LoVo (cell line): ENCODE measurements around the gene DGKG.

ENCODE experiments used
- DNase-seq: peaks from one replicate; pipeline ENCODE4 v3.0.0-alpha.2; 2016; ENCODE audit warnings: low spot score

Gene DGKG

DNA sequence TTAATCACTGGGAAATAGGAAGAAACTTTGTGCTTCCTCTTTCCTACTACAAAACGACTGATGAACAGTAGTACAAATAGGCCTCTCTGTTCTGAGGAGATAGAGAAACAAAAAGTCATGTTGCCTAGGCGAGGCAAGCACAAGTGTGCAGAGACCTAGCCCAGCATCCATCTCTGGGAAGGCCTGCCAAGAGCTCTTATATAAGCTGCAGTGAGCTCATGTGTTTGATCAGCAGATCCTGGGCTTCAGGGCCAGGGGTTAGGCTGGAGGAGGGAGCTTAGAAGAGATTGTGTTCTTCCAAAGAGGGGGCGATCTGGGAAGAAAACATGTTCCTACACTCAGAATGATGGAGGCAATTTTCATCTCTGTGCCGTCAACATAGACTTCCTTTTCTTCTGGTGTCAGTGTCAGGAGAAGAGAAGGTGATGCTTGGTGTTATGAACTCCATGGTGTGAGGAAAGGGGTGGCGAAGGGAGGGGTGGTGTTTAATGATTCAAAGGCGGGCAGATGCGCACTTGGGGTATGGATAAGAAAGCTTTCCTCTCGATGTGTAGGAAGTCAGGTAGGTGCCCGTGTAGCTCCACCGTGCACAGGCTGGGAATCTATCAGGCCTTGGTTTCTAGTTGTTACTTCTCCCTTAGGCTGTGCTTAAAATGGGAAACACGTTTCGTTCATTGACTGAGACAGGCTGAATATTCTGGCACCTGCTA lies 223.6 kb downstream of the DGKG start:
- no peak for DNase-seq

DNA sequence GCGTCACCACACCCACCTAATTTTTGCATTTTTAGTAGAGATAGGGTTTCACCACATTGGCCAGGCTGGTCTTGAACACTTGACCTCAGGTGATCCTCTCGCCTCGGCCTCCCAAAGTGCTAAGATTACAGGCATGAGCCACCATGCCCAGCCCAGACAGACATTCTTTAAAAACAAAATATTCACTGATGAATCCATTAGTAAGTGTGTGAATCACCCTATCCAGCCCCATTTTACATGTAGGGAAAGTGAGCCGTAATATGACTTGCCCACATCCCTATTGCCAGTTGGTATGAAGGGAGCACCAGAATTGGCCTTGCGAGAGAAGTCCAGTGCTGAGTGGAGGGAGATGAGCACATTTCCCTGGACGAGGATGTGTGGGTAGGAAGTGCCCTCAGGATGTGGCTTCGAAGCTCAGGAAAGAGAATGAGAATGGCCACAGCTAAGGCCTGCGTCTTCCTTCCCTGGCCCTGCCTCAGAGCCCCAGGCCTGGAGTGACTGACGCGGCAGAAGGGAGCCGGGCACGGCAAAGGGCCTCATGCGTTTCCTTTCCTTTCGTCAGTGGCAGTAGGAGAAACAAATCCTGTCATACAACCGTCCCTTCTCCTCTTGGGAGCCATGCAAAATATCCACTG lies 224.9 kb downstream of the DGKG start:
- no peak for DNase-seq

- DNase-seq = no peak
These were observed 228.1 kb downstream of the DGKG start for GRCh38 chr3:186133980-186134379.

GRCh38 chr3:186132487-186132886 lies 229.5 kb downstream of the DGKG start:
- DNase-seq = no peak

DNA sequence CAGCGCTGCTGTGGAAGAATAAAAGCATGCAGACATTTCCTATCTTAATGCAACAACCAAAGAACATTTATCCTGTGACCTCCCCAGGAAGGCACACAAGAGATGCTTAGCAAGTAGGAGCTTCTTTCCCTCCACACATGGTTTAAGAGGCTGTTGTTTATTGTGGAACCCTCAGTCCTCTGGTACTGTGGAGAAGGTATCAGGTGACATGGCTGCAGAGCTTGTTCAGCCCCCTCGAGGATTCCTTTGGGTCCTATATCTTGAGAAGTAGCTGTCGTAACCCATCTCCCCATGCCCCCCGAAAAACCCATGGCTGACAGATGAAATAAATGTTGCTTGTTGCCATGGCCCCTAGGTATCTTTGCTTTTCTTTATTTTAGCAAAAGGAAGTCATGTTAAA lies 232.8 kb downstream of the DGKG start:
- no peak for DNase-seq

DNA sequence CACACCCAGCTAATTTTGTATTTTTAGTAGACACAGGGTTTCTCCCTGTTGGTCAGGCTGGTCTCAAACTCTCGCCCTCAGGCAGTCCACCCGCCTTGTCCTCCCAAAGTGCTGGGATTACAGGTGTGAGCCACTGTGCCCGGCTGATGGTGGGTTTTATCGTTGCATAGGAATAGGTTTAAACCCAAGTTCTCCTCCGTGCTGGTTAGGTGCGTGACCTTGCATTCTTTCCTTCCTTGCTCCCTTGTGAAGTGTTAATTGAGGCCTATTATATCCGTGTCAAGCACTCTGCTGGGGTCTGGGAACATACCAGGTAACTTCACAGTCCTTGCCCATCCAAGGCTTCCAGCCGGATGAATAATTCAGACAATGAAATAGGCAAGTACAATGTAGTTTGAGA lies 233.9 kb downstream of the DGKG start:
- DNase-seq = no peak

GRCh38 chr3:186127463-186127862 lies 234.6 kb downstream of the DGKG start:
- DNase-seq = no peak

GRCh38 chr3:186125118-186125517 lies 236.9 kb downstream of the DGKG start:
- DNase-seq = no peak

DNA sequence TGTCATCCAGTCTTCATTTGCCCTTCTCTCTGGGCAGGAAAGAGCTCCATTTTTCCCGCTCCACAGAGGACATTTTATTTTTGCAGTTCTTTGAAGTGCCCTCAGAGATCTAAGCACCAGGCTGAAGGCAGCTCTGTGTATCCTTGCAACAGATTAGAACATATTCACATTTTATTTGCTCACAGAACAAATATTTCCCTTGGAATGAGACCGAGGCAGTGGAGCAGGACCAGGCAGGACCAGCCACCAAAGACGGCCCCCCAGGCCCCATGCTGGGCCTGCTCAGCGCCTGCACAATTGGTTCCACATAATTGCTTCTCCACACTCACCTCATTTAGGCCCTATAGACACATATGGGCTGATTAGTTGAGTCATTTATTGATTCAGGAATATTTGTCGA lies 237.4 kb downstream of the DGKG start:
- DNase-seq = no peak

DNA sequence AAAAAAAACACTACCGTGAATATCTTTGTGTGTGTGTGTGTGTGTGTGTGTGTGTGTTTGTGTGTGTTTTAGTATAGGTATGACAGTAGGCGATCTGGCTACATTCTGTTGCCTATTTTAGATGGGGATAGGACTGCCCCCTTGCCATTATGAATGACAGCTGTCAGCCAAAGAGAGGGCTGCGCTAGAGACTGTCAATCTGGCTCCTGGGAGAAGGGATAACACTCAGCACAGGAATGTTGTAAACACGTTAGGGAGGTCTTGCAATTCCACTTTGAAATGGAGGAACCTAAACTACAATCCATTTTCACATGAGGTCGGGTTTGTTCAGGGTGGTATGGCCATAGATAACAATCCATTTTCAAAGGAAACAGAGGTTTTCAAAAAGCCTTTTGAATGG lies 239.0 kb downstream of the DGKG start:
- no peak for DNase-seq

- no peak for DNase-seq
These were observed 240.1 kb downstream of the DGKG start for GRCh38 chr3:186121968-186122367.

- DNase-seq = no peak
These were observed 240.8 kb downstream of the DGKG start for GRCh38 chr3:186121278-186121677.

DNA sequence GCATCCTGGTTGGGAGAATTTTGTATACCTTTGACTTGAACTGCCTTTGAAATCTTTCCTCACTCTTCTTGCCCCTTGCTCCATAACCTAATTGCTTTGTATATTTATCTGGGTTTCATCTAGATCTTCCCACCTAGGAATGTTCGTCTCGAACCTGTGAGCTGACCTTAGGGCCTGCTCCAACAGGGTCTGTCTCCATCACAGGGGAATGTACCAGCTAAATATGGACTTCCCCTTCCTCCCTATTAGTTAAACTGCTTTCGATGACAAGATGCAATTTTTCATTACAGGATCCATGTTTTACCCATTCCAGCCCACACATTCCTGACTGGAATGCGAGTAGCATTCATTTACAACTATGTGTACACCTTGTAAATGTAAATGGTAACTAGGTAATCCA lies 242.5 kb downstream of the DGKG start:
- no peak for DNase-seq

DNA sequence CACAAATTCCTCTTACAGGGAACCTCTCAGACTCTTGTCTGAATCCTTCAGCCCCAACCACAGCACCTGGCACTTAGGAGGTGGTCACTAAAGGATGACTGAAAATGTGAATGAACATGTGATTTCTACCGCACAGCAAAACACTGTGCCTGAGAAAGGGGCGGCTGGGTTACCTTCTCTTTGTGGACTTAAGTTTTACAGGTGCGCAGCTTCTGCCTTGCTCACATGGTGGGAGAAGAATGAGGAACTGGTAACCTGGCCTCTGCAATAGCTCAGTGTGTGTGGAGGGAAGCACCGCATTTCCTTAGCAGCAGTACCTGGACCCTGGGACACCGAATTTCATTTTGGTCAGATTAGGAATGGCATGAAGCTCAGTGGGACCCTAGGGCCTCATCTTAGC lies 243.3 kb downstream of the DGKG start:
- DNase-seq = no peak

DNA sequence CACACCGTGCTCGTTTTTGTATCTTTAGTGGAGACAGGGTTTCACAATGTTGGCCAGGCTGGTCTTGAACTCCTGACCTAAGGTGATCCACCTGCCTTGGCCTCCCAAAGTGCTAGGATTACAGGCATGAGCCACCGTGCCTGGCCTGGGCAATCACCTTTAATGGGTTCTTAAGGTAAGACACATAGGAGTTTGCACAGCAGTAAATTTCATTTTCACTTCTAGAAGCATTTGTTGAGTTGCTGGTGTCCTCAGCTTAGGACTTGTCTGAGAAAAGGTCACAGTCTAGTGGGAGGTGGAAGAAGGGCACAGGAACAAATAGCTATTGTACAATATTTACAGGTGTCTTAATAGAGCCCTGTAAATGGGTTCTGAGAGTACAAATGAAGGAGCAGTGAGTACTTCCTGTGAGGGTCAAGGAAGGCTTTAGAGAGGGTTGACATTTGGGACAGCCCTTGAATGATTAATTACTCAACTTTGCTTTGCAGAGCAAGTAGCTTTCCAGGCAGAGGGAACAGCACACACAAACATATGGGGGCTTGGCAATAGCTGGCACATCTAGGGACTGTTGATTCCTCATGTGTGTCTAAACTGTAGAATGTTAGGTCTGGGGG lies 244.4 kb downstream of the DGKG start:
- DNase-seq = no peak

DNA sequence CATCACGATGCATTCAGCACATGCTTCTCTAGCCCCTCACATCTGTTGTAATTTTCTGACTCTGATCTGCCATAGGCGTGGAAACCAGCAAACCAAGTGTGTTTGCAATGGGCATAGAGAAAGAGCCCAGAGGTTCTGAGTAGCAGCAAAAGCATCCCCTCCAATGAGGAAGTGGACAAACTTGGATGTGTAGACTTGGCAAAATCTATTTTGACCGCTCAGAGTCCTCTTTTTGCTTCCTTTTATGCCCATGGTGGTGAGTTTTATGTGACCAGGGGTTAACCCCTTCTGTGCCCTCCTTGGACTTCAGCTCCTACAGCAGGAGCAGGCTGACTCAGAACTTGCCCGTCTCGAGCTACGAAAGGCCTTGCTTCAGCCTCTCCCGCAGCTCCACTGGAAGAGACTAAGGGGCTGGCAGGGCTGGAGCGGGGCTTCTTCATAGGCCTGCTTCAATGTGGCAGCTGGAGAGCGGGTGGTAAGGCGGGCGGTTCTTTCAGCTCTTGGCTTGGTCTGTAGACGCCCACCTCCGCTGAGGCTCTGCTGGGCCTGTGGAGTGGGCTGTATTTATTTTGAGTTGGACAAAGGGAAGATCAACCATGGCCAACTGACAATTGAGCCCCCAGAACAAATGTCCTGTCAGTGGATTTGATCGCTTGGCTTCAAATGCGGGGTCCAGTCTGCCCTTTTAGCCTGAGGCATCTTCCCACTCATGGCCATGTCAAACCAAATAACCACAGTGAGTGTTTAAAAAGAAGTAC lies 246.6 kb downstream of the DGKG start:
- DNase-seq = no peak

DNA sequence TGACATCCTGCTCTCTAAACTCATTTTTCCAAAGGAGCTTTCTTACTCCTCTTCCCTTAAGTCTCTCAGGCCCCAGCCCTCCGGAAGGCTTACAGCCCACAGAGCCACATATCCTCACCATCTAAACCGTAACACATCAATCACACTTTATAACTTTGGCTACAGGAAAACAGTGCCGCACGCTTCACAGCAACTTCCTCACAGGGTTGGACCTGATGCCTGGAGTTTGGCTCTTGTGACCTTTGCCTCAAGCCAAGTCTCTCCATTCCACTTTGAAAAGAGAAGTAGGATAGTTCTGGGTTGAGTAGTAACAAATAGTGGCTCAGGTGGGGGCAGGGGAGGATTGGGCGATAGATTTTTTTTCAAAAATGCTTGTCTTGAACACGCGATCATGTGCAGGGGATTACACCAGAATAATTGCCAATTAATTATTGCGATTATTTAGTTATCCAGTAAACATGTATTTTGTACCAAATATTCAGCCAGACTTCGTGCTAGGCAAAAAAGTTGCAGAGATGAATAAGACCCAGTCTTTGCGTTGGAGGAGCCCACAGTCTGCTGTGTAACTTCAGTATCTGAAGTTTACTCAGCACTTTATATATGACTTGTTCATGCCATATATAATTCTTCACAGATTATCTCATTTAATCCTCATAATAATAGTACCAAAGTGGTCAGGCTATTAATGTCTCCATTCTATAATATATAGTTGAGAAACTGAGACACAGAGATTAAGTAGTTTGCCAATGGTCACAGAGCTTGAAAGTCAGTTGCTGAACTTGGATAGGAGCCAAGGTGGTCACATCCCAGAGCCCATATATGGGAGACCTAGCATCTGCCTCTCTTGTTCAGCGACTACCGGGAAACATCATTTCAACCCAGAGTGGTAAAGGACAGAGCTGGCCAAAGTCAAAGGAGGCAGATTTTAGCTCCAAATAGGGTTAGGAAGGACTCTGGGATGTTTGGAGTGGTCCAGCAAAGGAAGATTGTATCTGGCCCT lies 250.8 kb downstream of the DGKG start:
- DNase-seq = no peak

DNA sequence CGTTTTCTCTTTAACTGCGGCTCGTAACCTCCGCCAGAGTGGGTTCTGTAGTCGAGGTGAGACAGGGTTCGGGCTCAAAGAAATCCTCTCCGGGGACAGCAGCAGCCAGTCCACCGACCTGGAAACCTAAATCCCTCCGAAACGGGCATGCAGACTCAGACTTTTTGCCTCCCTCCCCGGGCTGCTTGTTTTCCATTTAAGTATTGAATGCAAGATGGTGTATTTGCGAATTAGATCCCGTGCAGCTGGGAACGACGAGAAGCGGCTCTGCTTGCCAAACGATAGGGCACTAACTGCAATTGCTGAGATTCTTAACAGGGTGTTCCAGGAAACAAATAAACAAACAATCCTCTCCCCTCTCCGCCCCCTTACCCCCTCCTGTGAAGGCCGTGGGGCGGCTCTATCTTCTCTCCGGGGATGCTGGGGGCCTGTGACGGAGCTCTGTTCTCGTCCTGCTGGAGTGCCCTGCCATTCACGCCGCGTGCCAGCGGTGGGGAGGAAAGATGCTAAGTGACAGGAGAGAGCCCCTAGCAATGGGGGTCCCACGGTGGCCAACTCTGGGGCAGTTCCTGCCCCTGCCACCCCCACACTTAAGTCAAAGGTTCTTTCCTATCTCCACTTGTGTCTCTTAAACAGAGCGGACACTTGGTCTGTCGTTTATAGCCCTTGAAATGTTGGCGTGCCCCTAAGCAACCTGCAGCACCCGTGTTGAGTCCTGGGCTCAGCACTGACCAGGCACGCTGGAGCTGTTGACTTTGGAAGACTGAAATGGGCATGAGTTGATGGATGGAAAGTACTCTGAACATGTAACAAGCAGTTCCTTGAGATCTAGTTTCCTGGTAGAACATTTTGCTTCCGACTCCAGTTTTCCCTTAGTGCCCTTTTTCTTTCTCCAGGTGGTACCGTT lies 251.9 kb downstream of the DGKG start:
- peak; percentile 40 for DNase-seq

DNA sequence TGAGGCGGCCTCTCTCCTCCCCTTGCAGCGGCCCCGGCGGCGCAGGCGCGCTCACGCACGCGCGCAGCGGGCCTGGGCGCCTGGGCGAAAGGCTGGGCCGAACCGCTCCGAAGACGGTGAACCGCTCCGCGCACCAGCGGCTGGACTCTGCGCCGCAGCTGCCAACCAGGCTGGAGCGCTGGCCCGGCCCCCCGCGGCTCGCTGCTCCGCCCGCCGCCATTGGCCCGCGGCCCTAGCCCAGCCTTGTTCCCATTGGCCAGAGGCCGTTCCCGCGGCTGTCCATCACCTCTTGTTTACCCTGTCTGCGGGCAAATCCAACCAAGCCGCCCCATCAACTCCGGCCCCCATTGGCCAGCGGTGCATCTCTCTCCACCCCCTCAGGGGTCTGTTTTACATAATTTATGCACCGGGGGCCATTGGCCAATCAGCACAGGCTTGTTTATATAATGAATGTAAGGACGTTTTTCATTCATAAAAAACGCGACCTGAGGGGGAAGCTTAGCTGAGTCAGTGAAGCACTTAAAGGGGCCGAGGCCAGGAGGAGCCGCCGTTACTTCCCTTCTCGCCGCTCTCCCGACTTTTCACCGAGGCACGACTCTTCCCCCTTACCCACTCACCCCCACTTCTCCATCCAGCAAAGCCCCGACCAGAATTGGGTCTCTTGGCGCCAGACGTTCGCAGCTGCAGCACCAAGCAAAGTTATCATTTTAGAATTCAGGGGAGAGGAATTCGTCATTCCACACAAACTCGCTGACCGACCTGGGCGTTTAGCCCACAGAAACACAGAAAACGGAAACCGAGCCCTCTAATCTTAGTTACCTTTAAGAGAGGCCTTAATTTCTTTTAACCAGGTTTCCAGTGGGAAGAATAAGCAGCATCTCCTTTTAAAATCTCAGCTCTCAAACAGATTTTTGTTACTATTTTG lies 252.8 kb downstream of the DGKG start, which contains the start of gene ETV5:
TSS of gene ETV5 (minus strand) at position 149 of the 925 bp plus-strand sequence. CDS start 3,221 bp downstream, outside the sequence.
- peak; percentile 98 for DNase-seq
